GM19193 (cell line): ENCODE results near the gene MAGEB16.

Source experiments
- POLR2A ChIP-seq: IDR thresholded peaks from 4 replicates; pipeline ENCODE4 v1.6.1; 2011; ENCODE audit not compliant: insufficient read depth, insufficient read length; ENCODE audit errors: extremely low read depth

The MAGEB16 gene

DNA sequence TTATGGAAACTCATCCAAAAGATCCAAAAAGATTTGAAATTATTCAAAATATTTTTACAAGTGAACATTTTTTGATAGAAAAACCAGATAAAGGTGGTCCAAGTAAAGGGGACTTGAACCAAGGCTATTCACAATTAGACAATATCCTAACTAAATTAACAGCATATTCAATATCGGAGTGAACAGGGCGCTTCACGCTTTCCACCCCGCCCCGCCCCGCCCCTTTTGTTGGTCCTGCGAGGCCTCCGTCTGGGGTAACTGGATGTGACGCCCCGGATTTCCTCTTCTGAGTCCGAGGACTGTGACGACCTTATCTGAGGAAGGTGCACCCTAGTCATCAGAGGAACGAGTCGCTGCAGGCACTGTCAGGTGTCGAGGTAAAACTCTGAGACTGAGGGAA, at the start of gene MAGEB16:
MAGEB16 (plus strand) TSS at position 301 of the 400 bp plus-strand sequence. CDS start 3,855 bp downstream, outside the sequence.
- no peak for TF ChIP-seq POLR2A

DNA sequence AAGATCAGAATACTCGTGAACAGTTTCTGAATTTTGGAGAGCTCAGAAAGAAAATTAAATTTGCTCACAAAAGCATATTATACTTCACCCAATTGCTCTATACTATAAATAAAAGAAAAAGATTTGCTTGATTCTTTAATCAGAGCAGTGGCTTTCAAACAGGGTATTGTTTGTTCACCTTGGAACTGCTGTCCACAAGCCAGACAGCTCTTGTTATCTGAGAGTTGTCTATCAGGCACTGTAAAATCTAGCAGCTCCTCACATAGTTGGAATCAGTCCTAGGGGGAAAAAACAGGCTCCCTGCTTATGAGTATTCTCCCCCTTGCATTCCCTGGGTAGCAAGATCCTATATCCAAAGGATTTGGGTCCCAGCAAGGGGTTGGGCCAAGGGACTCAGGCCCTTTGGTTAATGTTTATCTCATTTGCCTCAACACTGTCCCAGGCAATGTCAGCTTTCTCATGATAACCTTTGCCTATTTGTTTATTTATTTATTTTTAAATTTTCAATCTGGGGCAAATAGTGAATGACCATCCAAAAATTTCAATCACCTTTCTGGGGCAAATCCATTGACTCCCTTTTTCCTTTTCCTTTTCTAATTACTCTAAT, 24.1 kb upstream of the MAGEB16 start:
- no peak for TF ChIP-seq POLR2A

DNA sequence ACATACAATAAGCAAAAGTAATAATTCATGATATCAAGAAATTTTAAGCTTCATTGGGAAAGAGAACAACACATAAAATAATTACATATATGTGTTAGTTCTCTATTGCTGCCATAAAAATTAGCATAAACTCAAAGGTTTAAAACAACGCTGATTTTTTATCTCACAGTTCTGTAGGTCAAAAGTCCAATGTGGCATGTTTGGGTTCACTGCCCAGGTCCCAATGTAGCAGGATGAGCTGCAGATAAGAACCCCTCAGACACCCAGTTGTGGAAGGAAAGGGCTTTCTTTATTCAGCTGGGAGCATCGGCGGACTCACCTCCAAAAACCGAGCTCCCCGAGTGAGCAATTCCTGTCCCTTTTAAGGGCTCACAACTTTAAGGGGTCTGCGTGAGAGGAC, 13.1 kb upstream of the MAGEB16 start:
- no peak for TF ChIP-seq POLR2A

DNA sequence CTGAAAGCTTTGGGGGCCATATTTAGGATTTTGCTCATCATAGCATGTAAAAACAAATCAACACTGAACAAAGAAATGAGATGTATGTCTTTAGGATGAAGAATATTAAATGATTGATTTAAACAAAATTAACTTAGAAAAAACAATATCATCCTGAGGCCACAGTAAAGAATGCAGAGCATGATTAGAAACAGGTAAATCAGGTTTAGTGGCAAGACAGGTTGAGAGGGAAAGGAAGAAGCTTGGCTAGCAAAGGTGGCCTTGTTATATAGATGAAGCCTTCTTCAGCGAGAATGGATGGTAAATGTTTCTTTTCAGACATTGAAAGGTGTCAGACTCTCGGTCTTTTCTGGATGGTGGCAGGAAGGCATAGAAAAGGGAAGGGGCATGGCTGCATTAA, 11.9 kb upstream of the MAGEB16 start:
- TF ChIP-seq POLR2A, result no peak

DNA sequence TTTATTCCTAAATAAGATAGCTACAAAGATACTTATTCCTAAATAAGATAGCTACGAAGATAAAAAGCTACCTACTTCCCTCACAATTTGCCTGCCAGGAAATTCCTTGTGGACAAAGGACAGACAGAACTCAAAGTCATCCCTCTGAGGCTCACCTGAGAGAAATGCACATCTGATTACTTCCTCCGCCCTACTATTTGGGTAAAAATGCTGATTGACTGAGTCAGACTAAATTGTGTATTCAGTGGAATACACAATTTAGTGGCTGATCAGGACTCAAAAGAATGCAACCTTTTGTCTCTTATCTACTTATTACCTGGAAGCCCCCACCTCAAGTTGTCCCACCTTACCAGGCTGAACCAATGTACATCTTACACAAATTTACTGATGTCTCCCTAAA, 10.3 kb upstream of the MAGEB16 start:
- no peak for TF ChIP-seq POLR2A

DNA sequence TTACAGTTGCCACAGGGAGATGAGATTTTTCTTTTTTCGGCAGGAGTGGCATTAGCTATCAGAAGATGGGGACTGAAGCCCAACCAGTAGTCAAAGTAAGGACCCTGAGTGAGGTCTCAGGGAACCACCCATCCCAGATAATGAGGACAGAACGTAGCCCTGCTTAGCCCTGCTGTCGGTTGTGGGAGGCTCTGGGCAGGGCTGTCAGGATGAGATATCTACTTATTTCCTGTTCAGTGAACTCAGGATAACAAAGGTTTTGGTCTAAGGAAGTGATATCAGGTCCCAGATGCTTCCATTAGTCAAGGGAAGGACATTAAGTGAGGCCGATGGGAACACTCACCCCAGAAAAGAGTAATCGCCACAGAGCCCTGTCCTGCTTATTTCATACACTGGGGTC, 2.3 kb downstream of the MAGEB16 start:
- TF ChIP-seq POLR2A, result no peak

DNA sequence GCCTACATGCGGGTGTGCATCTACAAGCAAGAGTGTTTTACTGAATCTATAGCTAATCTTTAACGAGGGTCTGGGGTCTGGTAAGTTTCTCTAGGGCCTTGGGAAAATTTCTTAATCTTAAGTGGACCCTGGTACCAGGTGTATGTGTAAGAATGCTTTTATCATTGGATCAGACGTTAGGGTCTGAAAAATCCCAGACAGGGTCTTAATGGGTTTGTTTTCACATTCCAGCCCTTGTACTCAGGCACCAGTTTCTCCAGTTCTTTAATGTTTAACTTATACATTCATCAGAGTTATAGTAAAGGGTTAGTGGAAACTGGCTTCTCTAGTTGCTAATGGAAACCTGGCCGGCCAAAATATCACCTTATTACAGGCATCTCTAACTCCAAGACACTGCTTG, 11.6 kb downstream of the MAGEB16 start:
- no peak for TF ChIP-seq POLR2A

DNA sequence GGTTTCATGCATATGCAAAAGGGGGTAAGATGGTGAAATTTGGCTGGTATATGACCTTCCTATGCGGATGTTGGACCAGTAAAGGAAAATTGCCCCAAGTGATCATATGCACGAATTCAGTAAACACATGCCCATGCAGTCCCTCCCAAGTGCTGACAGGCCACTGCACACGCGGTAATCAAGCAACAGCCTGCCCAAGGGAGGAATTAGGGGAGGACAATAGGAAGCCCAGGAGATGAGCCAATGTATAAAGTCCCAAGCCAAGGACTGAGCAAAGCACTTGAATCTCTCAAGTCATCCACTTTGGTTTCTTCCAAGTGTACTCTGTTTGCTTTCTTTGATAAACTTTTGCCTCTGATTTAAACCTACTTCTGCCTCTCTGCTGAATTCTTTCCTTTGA, 21.1 kb downstream of the MAGEB16 start:
- TF ChIP-seq POLR2A, result no peak

DNA sequence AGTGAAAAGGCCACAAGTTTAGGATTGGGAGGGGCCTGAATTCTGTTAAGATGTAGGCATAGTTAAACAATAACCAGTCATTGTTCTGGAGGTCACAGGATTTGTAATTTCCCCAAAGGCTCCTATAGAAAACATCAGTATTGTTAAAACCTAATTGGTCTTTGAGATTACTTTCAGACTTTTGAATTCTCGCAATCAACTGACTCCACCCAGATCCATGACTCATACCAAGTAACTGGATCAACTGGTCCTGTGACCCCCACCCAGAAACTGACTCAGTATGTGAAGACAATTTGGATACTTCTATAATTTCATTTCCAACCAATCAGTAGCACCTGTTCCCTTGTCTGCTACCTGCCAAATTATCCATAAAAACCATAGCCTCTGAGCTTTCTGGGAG, 28.4 kb downstream of the MAGEB16 start:
- TF ChIP-seq POLR2A, result no peak

DNA sequence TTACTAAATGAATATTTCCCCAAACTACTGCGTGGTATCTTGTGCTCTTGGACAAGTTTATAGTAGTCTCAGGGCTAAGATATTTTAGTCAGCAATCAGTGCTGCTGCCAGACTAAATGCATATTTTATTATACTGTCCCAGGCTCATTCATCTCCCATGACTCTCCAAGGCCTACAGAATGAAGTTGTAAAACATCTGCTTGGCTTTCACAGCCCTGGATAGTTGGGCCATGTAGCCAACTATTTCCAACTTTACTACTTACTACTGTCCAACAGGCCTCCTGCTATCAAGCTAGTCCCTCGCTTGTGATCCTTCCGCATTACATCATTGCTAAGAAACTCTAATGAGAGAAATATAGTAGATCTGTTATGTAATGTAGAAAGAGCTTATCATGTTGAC, 31.4 kb downstream of the MAGEB16 start:
- TF ChIP-seq POLR2A, result no peak

DNA sequence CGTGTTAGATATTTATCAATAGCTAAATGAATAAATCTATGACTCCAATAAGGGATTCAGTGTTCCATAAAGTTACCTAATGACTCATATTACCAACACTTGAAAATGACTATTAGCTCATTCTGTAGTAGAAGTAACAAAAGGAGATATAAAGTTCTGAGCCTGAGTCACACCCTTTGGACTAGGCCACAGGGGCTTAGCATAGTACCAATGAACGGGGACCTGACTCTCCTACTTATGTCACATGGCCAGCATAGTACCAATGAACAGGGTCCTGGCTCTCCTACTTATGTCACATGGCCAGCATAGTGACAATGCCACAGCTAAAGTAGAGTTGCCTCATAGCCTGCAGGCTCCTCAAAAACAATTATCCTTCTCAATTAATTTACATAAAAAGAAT, 43.7 kb downstream of the MAGEB16 start:
- TF ChIP-seq POLR2A, result no peak

DNA sequence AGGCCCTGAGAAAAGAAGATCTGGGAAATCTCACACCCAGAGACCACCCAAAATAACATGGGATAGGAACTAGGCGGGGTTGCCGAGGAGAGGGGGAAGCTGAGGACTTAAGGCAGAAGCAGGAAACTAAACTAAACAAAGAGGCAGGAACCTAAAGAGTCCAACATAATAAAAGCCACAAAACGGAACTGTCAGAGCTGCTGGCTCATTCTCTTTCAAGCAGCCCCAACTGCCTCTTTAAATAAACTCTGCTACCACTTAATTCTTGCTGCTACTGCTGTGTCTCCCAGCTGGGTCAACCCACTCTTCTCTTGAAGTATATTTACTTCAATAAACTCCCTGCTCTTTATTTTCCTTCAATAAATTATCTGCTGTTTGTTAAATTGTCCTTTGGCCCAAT, 44.5 kb downstream of the MAGEB16 start:
- TF ChIP-seq POLR2A, result no peak

DNA sequence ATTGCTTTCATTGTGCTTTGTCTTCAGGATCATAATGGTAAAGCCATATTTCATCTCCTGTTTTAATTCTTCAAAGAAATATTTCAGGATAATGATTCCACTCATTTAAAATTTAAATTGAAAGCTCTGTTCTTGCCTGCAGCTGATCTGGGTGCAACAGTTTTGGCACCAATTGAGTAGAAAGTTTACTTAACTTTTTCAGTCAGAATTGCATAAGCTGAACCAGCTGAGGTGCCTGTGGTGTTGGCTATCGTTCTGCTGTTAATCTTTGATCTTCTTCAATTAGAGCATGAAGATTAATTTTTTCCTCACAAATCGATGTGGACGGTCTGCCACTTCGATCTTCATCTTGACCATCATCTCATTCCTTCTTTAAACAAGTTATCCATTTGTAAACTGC, 49.6 kb downstream of the MAGEB16 start:
- TF ChIP-seq POLR2A, result no peak
